Measurements from ENCODE around the gene NFKBIL1.
"Not testable (repeated sequence)": the region's sequence is repeated elsewhere in the genome, so short reads cannot be mapped to it uniquely, and the experiment has no call there.

NFKBIL1 gene

GRCh38 chr6:31546958-31547726 lies at the start of gene NFKBIL1:
NFKBIL1 (plus strand) TSS chr6:31547608; CDS start chr6:31547695, 87 bp downstream.
- H3K27me3 ChIP-seq (replicated peaks), result no peaks in the 10 kb centered on the region
- in situ Hi-C loops (cut with HindIII; ENCODE audit: low pct_ligation_motif_present, low sequenced_read_pairs), result no loop called here
- no peak for TF ChIP-seq CTCF (IDR thresholded peaks at IDR 0.05; ENCODE audit: low read depth, low read length, missing control alignments)
- H3K4me3 ChIP-seq (ENCODE audit: low read depth, low read length), result peak within 1 kb of the TSS; percentile 57
- peak; percentile 96 for DNase-seq
- H3K27ac ChIP-seq, result peak within 1 kb of the TSS; percentile 75
- H3K36me3 ChIP-seq (replicated peaks), result peaks cover 11% of the 10 kb centered on the region

GRCh38 chr6:31498748-31499147 lies 48.7 kb upstream of the NFKBIL1 start:
- H3K36me3 ChIP-seq (replicated peaks), result no peaks in the 10 kb centered on the region
- in situ Hi-C loops (cut with HindIII; ENCODE audit: low pct_ligation_motif_present, low sequenced_read_pairs), result no loop called here
- H3K4me3 ChIP-seq (ENCODE audit: low read depth, low read length), result peak overlapping the region; percentile 47
- no peak for TF ChIP-seq CTCF (IDR thresholded peaks at IDR 0.05; ENCODE audit: low read depth, low read length, missing control alignments)
- H3K27ac ChIP-seq, result no peak overlapping the region
- DNase-seq, result no peak
- no peaks in the 10 kb centered on the region for H3K27me3 ChIP-seq (replicated peaks)

- in situ Hi-C loops (cut with HindIII; ENCODE audit: low pct_ligation_motif_present, low sequenced_read_pairs), result not testable (repeated sequence)
These were observed 47.8 kb upstream of the NFKBIL1 start for GRCh38 chr6:31499648-31500047.

GRCh38 chr6:31502586-31502985 lies 44.8 kb upstream of the NFKBIL1 start:
- peaks cover 6% of the 10 kb centered on the region for H3K36me3 ChIP-seq (replicated peaks)
- no peaks in the 10 kb centered on the region for H3K27me3 ChIP-seq (replicated peaks)
- DNase-seq, result no peak
- TF ChIP-seq CTCF (IDR thresholded peaks at IDR 0.05; ENCODE audit: low read depth, low read length, missing control alignments), result no peak
- H3K4me3 ChIP-seq (ENCODE audit: low read depth, low read length), result no peak overlapping the region
- no peak overlapping the region for H3K27ac ChIP-seq
- in situ Hi-C loops (cut with HindIII; ENCODE audit: low pct_ligation_motif_present, low sequenced_read_pairs), result no loop called here

More at GRCh38 chr6:31499648-31500047, 47.8 kb upstream of the NFKBIL1 start:
- H3K4me3 ChIP-seq (ENCODE audit: low read depth, low read length); H3K27me3 ChIP-seq (replicated peaks); H3K27ac ChIP-seq; DNase-seq; H3K36me3 ChIP-seq (replicated peaks): not testable (repeated sequence)

GRCh38 chr6:31509036-31509435 lies 38.4 kb upstream of the NFKBIL1 start:
- H3K27ac ChIP-seq; DNase-seq; H3K27me3 ChIP-seq (replicated peaks); H3K4me3 ChIP-seq (ENCODE audit: low read depth, low read length); in situ Hi-C loops (cut with HindIII; ENCODE audit: low pct_ligation_motif_present, low sequenced_read_pairs): not testable (repeated sequence)
- H3K36me3 ChIP-seq (replicated peaks), result peaks cover 18% of the 10 kb centered on the region

GRCh38 chr6:31510007-31510406 lies 37.4 kb upstream of the NFKBIL1 start:
- no peak for TF ChIP-seq CTCF (IDR thresholded peaks at IDR 0.05; ENCODE audit: low read depth, low read length, missing control alignments)
- Histone ChIP-seq H3K27ac (no peak overlapping the region), H3K36me3 (replicated peaks) (peaks cover 18% of the 10 kb centered on the region), H3K27me3 (replicated peaks) (no peaks in the 10 kb centered on the region), H3K4me3 (ENCODE audit: low read depth, low read length) (no peak overlapping the region)
- in situ Hi-C loops (cut with HindIII; ENCODE audit: low pct_ligation_motif_present, low sequenced_read_pairs), result no loop called here
- DNase-seq, result no peak
